HCT116 (cell line): ENCODE measurements around the gene RINL. TPM values are rescaled to one million over a fixed set of nuclear protein-coding genes. Genes with fewer than 3 reads are reported as not detected.

Source experiments
- ATAC-seq: fragments of 200-7000 bp; cut with Tn5 transposase; 2 replicates; pipeline ENCODE4 v1.9.1; 2020; ENCODE audit warnings: mild to moderate bottlenecking, moderate library complexity
- BruUV-seq: library from RNA; stranded (reverse); fragments of 400-500 nt; replicated peaks from 2 replicates; lab custom pipeline; 2021; lab: Mats Ljungman, UMichigan
- CTCF ChIA-PET: fragments of 300-600 bp; sonication (Branson Sonifier 250); formaldehyde crosslinking; loops from one replicate; lab custom pipeline; 2021; ENCODE audit warnings: antibody characterized with exemption; lab: Charles Lee
- POLR2A ChIA-PET: fragments of 300-600, 350-600 bp; sonication (Branson Sonifier 250); formaldehyde crosslinking; loops from one replicate; lab custom pipeline; 2021; ENCODE audit warnings: antibody characterized with exemption; lab: Charles Lee
- RAD21 ChIA-PET, 2 experiments: fragments of 300-600 bp; sonication (Branson Sonifier 250); formaldehyde crosslinking; loops; one replicate each; lab custom pipeline; 2023; ENCODE audit warnings: low total read pairs in 2 of 2; ENCODE audit not compliant: uncharacterized antibody in 2 of 2, unreplicated experiment in 2 of 2, low non-redundant PET in 1 of 2; lab: Charles Lee
- DNase-seq: peaks from one replicate; pipeline ENCODE4 v3.0.0-alpha.2; 2010; ENCODE audit warnings: low read depth, low spot score
- H2AFZ ChIP-seq: fragments of 200-600 bp; shearing (Covaris generic), sonication (generic); 2 replicates; pipeline ENCODE4 v1.6.1; 2017; ENCODE audit warnings: low read depth, mixed run types, mixed read lengths, antibody characterized with exemption, low read length; ENCODE audit not compliant: poor library complexity, severe bottlenecking
- H3K27ac ChIP-seq: 2 replicates; pipeline ENCODE4 v1.5.1; 2012; ENCODE audit warnings: low read depth, low read length
- H3K27me3 ChIP-seq: fragments of 200-600 bp; sonication (generic); 2 replicates; pipeline ENCODE4 v1.6.1; 2016; ENCODE audit warnings: mixed run types, low read length, mixed read lengths; ENCODE audit not compliant: insufficient read depth
- H3K36me3 ChIP-seq, 2 experiments: fragments of 200-500 bp in 1 of 2; fragments of 200-600 bp in 1 of 2; sonication (Bioruptor generic) in 1 of 2; sonication (generic) in 1 of 2; 2 replicates each; pipeline versions ENCODE4 v1.5.1 to v1.6.1; 2014 to 2016; ENCODE audit warnings: low read length in 2 of 2, inconsistent platforms in 1 of 2, mixed read lengths in 1 of 2, mixed run types in 1 of 2; ENCODE audit not compliant: insufficient read depth in 2 of 2, control insufficient read depth in 1 of 2
- H3K4me1 ChIP-seq, 2 experiments: fragments of 200-600 bp in 1 of 2; sonication (generic) in 1 of 2; 2 replicates each; pipeline versions ENCODE4 v1.5.1 to v1.6.1; 2012 to 2017; ENCODE audit warnings: low read length in 2 of 2, inconsistent platforms in 1 of 2, mild to moderate bottlenecking in 1 of 2, mixed read lengths in 1 of 2, mixed run types in 1 of 2, moderate library complexity in 1 of 2; ENCODE audit not compliant: insufficient read depth in 2 of 2, control insufficient read depth in 1 of 2
- H3K4me2 ChIP-seq: fragments of 200-600 bp; sonication (generic); 2 replicates; pipeline ENCODE4 v1.6.1; 2017; ENCODE audit warnings: mixed run types, low read length, mixed read lengths
- H3K4me3 ChIP-seq, 2 experiments: fragments of 200-600 bp in 1 of 2; sonication (generic) in 1 of 2; replicated peaks in 1 of 2; 2 replicates each; pipeline ENCODE4 v1.5.1; 2011 to 2016; ENCODE audit warnings: low read length in 2 of 2, control low read depth in 1 of 2, low read depth in 1 of 2, mild to moderate bottlenecking in 1 of 2, mixed read lengths in 1 of 2, mixed run types in 1 of 2
- H3K79me2 ChIP-seq: fragments of 200-600 bp; sonication (generic); 2 replicates; pipeline ENCODE4 v1.6.1; 2017; ENCODE audit warnings: mild to moderate bottlenecking, mixed run types, low read length, moderate library complexity, mixed read lengths; ENCODE audit not compliant: insufficient read depth
- H3K9ac ChIP-seq: fragments of 200-600 bp; sonication (generic); 2 replicates; pipeline ENCODE4 v1.6.1; 2016; ENCODE audit warnings: low read length, mixed read lengths
- H3K9me2 ChIP-seq: fragments of 200-600 bp; sonication (generic), shearing (Covaris generic); 2 replicates; pipeline ENCODE4 v1.6.1; 2017; ENCODE audit warnings: mixed run types, mild to moderate bottlenecking, moderate library complexity; ENCODE audit not compliant: insufficient read depth
- H3K9me3 ChIP-seq, 2 experiments: fragments of 200-500 bp in 1 of 2; fragments of 200-600 bp in 1 of 2; sonication (Bioruptor generic) in 1 of 2; sonication (generic) in 1 of 2; 2 replicates each; pipeline ENCODE4 v1.6.1; 2014 to 2017; ENCODE audit warnings: low read length in 2 of 2, mixed read lengths in 2 of 2, inconsistent platforms in 1 of 2, low read depth in 1 of 2, mild to moderate bottlenecking in 1 of 2, mixed run types in 1 of 2, moderate library complexity in 1 of 2; ENCODE audit not compliant: control insufficient read depth in 1 of 2, insufficient read depth in 1 of 2
- H4K20me1 ChIP-seq: fragments of 200-600 bp; sonication (generic), shearing (Covaris generic); 2 replicates; pipeline ENCODE4 v1.6.1; 2017; ENCODE audit warnings: mixed run types, mild to moderate bottlenecking, moderate library complexity; ENCODE audit not compliant: insufficient read depth
- CBX3 ChIP-seq: IDR thresholded peaks from 2 replicates; pipeline ENCODE4 v1.6.1; 2012; ENCODE audit warnings: low read depth
- EZH2 ChIP-seq: fragments of 200-600 bp; sonication (generic); IDR thresholded peaks from 2 replicates; pipeline ENCODE4 v1.6.1; 2017; ENCODE audit warnings: antibody characterized with exemption, mixed run types
- EZH2phosphoT487 ChIP-seq: fragments of 200-600 bp; IDR thresholded peaks from 2 replicates; pipeline ENCODE4 v1.6.1; 2018; ENCODE audit warnings: antibody characterized with exemption, borderline replicate concordance
- FOSL1 ChIP-seq: IDR thresholded peaks from 2 replicates; pipeline ENCODE4 v1.6.1; 2012; ENCODE audit warnings: low read depth
- POLR2AphosphoS5 ChIP-seq: IDR thresholded peaks from 2 replicates; pipeline ENCODE4 v1.6.1; 2011; ENCODE audit warnings: mild to moderate bottlenecking, low read depth, low read length, moderate library complexity
- RAD21 ChIP-seq: IDR thresholded peaks from 2 replicates; pipeline ENCODE4 v1.6.1; 2012; ENCODE audit warnings: low read depth, mild to moderate bottlenecking
- REST ChIP-seq: IDR thresholded peaks from 2 replicates; pipeline ENCODE4 v1.6.1; 2012; ENCODE audit warnings: low read depth
- SIN3A ChIP-seq: IDR thresholded peaks from 2 replicates; pipeline ENCODE4 v1.6.1; 2012; ENCODE audit warnings: low read depth
- TCF7L2 ChIP-seq: IDR thresholded peaks from 2 replicates; pipeline ENCODE4 v1.7.0; 2011; ENCODE audit warnings: borderline replicate concordance, inconsistent platforms; ENCODE audit not compliant: insufficient read depth, insufficient read length; ENCODE audit errors: extremely low read depth
- ZBTB33 ChIP-seq: IDR thresholded peaks from 2 replicates; pipeline ENCODE4 v1.6.1; 2011; ENCODE audit warnings: mild to moderate bottlenecking, low read length, moderate library complexity; ENCODE audit not compliant: insufficient replicate concordance; ENCODE audit errors: extremely low read depth
- ZFX ChIP-seq: fragments of 450-650 bp; IDR thresholded peaks from 2 replicates; pipeline ENCODE4 v1.6.1; 2017
- ZNF274 ChIP-seq: fragments of 200-500 bp; sonication (Bioruptor generic); IDR thresholded peaks from 2 replicates; pipeline ENCODE4 v1.6.1; 2014; ENCODE audit warnings: mild to moderate bottlenecking, low read depth, low read length, inconsistent platforms
- intact Hi-C: fragments of 100-400 bp; cut with micrococcal nuclease; formaldehyde crosslinking; loops from 2 replicates; pipeline ENCODE4 v1.10.0; 2022
- total RNA-seq: library from RNA; stranded (reverse); gene quantifications from one replicate; pipeline ENCODE4 v1.2.1, GENCODE V29; 2021; ENCODE audit not compliant: unreplicated experiment

The RINL gene
- total RNA-seq, 1 experiment from 2014 or later, result 28.6 TPM

- Histone ChIP-seq H3K9me3 (no peaks in the 10 kb centered on the region), H3K4me3 (no peak overlapping the region), H4K20me1 (no peaks in the 10 kb centered on the region), H3K36me3 (peaks cover 8 to 15% of the 10 kb centered on the region in 2 experiments; a peak in 3 of 4 replicates), H3K79me2 (no peaks in the 10 kb centered on the region), H3K4me1 (no peaks in the 10 kb centered on the region), H3K27me3 (no peaks in the 10 kb centered on the region), H3K9ac (no peak overlapping the region), H3K27ac (no peak overlapping the region), H3K4me2 (no peak overlapping the region), H3K9me2 (no peaks in the 10 kb centered on the region), H2AFZ (no peak overlapping the region)
- DNase-seq (no peak), ATAC-seq (no peak)
- intact Hi-C loops, result no loop called here
- RAD21 ChIA-PET, result no interaction called here
- POLR2A ChIA-PET, result interaction anchor here (0.9 kb wide), 1 partner anchor 10 kb away, joined by 4 read pairs; the partner anchor contains the start of genes MRPS12 and SARS2
- TF ChIP-seq ZNF274, result no peak
- TF ChIP-seq REST, result no peak
- TF ChIP-seq EZH2phosphoT487, result no peak
- no peak for TF ChIP-seq SIN3A
- TF ChIP-seq ZBTB33, result no peak
- TF ChIP-seq EZH2, result no peak
- no peak for TF ChIP-seq ZFX
- no peak for TF ChIP-seq TCF7L2
- TF ChIP-seq FOSL1, result no peak
- TF ChIP-seq CBX3, result no peak
- no peak for TF ChIP-seq POLR2AphosphoS5
- no peak for TF ChIP-seq RAD21
- CTCF ChIA-PET, result interaction anchor here (2.3 kb wide), 1 partner anchor 10 kb away, joined by 10 read pairs; the partner anchor contains the start of genes MRPS12 and SARS2
- no TSS peak for BruUV-seq
Observed at GRCh38 chr19:38919837-38920601, 41.9 kb upstream of the RINL start.
